Neuronal stem cell (in vitro differentiated cells): ENCODE results near the gene NSUN2.

Source experiments
- DNase-seq: peaks from one replicate; pipeline ENCODE4 v3.0.0-alpha.2; 2013; ENCODE audit warnings: low spot score
- H2AFZ ChIP-seq: one replicate; pipeline ENCODE4 v1.6.1; 2013; ENCODE audit warnings: mild to moderate bottlenecking, low read length, inconsistent platforms
- H2AK5ac ChIP-seq: 2 replicates; pipeline ENCODE4 v1.6.1; 2013; ENCODE audit warnings: low read depth, mild to moderate bottlenecking, inconsistent platforms, low read length, moderate library complexity, mixed read lengths
- H2BK120ac ChIP-seq: 2 replicates; pipeline ENCODE4 v1.6.1; 2013; ENCODE audit warnings: low read depth, mild to moderate bottlenecking, inconsistent platforms, low read length, moderate library complexity, mixed read lengths
- H2BK12ac ChIP-seq: one replicate; pipeline ENCODE4 v1.6.1; 2013; ENCODE audit warnings: low read length, inconsistent platforms
- H2BK15ac ChIP-seq: 2 replicates; pipeline ENCODE4 v1.6.1; 2013; ENCODE audit warnings: mild to moderate bottlenecking, low read length, inconsistent platforms, mixed read lengths
- H2BK5ac ChIP-seq: one replicate; pipeline ENCODE4 v1.6.1; 2013; ENCODE audit warnings: inconsistent platforms, mild to moderate bottlenecking, low read length, moderate library complexity
- H3K14ac ChIP-seq: one replicate; pipeline ENCODE4 v1.6.1; 2013; ENCODE audit warnings: low read length, inconsistent platforms
- H3K18ac ChIP-seq: 2 replicates; pipeline ENCODE4 v1.6.1; 2013; ENCODE audit warnings: low read length, inconsistent platforms
- H3K23ac ChIP-seq: 2 replicates; pipeline ENCODE4 v1.6.1; 2013; ENCODE audit warnings: low read depth, mild to moderate bottlenecking, mixed read lengths, low read length, inconsistent platforms; ENCODE audit not compliant: poor library complexity
- H3K27ac ChIP-seq: replicated peaks from 3 replicates; pipeline ENCODE4 v1.5.1; 2013; ENCODE audit warnings: low read length, inconsistent platforms
- H3K27me3 ChIP-seq, 3 experiments: 2 replicates each; pipeline ENCODE4 v1.6.1; 2013; ENCODE audit warnings: low read length in 3 of 3, mild to moderate bottlenecking in 2 of 3, inconsistent platforms in 1 of 3, low read depth in 1 of 3, mixed read lengths in 1 of 3, moderate library complexity in 1 of 3; ENCODE audit not compliant: control insufficient read depth in 3 of 3, insufficient read depth in 3 of 3
- H3K36me3 ChIP-seq, 2 donors: replicated peaks in 1 of 2; 2 replicates each; pipeline ENCODE4 v1.6.1; 2013; ENCODE audit warnings: low read length in 2 of 2; ENCODE audit not compliant: control insufficient read depth in 2 of 2, insufficient read depth in 2 of 2
- H3K4ac ChIP-seq: 2 replicates; pipeline ENCODE4 v1.6.1; 2013; ENCODE audit warnings: inconsistent platforms, mild to moderate bottlenecking, low read length, moderate library complexity
- H3K4me1 ChIP-seq, 2 donors: 1 replicate in 1 of 2; 2 replicates in 1 of 2; pipeline ENCODE4 v1.6.1; 2013; ENCODE audit warnings: low read length in 2 of 2, low read depth in 1 of 2; ENCODE audit not compliant: control insufficient read depth in 2 of 2, insufficient read depth in 1 of 2
- H3K4me2 ChIP-seq: one replicate; pipeline ENCODE4 v1.6.1; 2013; ENCODE audit warnings: mild to moderate bottlenecking, low read length, inconsistent platforms; ENCODE audit not compliant: insufficient read depth, poor library complexity, severe bottlenecking
- H3K4me3 ChIP-seq, 2 donors: 2 replicates each; pipeline ENCODE4 v1.5.1; 2013; ENCODE audit warnings: low read length in 2 of 2, mild to moderate bottlenecking in 2 of 2, inconsistent platforms in 1 of 2, moderate library complexity in 1 of 2
- H3K79me1 ChIP-seq: one replicate; pipeline ENCODE4 v1.6.1; 2013; ENCODE audit warnings: low read depth, mild to moderate bottlenecking, inconsistent platforms, low read length, moderate library complexity
- H3K9ac ChIP-seq: one replicate; pipeline ENCODE4 v1.6.1; 2013; ENCODE audit warnings: mild to moderate bottlenecking, low read depth, low read length, inconsistent platforms; ENCODE audit not compliant: poor library complexity
- H3K9me3 ChIP-seq, 2 donors: replicated peaks in 1 of 2; 2 replicates each; pipeline versions ENCODE3 to v1.6.1; 2013; ENCODE audit warnings: low read length in 2 of 2, mild to moderate bottlenecking in 2 of 2, inconsistent platforms in 1 of 2, low read depth in 1 of 2, mixed read lengths in 1 of 2, moderate library complexity in 1 of 2; ENCODE audit not compliant: control insufficient read depth in 2 of 2, insufficient read depth in 1 of 2
- H4K8ac ChIP-seq: one replicate; pipeline ENCODE4 v1.6.1; 2013; ENCODE audit warnings: low read depth, mild to moderate bottlenecking, inconsistent platforms, low read length, moderate library complexity
- H4K91ac ChIP-seq: one replicate; pipeline ENCODE4 v1.6.1; 2013; ENCODE audit warnings: low read length, low read depth, mild to moderate bottlenecking, inconsistent platforms; ENCODE audit not compliant: poor library complexity
- WGBS, 2 donors: extraction: QIAGEN DNeasy Blood & Tissue Kit; methylation state at CpG; one replicate each; pipeline ENCODE4 v1.1.7; 2013; ENCODE audit warnings: missing lambda C conversion rate in 2 of 2, mixed read lengths in 1 of 2; ENCODE audit not compliant: insufficient read length in 2 of 2, insufficient replicate concordance in 1 of 2; ENCODE audit errors: extremely low coverage in 2 of 2; 5-methylcytosine and 5-hydroxymethylcytosine counted together

NSUN2 gene

DNA sequence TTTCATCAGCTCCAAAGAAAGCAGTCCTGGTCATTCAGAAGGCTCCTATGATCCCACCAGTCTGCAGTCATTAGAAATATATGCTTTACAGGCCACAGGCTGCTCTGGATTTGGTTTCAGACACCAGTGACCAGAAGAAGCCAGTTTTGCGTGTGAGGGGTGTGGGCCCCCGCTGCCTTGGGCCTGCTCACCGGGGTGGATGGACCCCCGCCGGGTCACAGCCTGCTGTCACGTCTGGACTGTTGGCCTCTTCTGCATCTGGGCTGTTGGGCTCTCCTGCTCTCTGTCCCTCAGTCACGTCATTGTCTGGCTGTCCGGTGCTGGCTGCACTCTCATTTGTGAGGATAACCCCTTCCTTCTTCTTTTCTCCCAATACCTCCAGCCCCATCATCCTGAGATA lies 33.1 kb downstream of the NSUN2 start:
- Histone ChIP-seq H3K14ac (no peak overlapping the region), H4K8ac (no peak overlapping the region), H3K4me2 (no peak overlapping the region), H3K9ac (no peak overlapping the region), H2BK12ac (no peak overlapping the region), H3K27me3 (no peaks in the 10 kb centered on the region), H2AFZ (no peak overlapping the region), H3K79me1 (peaks cover 4% of the 10 kb centered on the region), H4K91ac (no peak overlapping the region), H3K18ac (no peak overlapping the region), H2AK5ac (no peak overlapping the region), H3K23ac (no peak overlapping the region), H2BK5ac (no peak overlapping the region), H3K27ac (no peak overlapping the region), H3K4me3 (no peak overlapping the region), H3K4ac (no peak overlapping the region), H2BK120ac (no peak overlapping the region), H3K9me3 (no peaks in the 10 kb centered on the region), H2BK15ac (no peak overlapping the region), H3K4me1 (no peaks in the 10 kb centered on the region), H3K36me3 (peaks cover 44 to 89% of the 10 kb centered on the region in 2 donors)
- no CpG with 5 or more reads among the region's 8 CpGs for WGBS, 2 donors
- no peak for DNase-seq

DNA sequence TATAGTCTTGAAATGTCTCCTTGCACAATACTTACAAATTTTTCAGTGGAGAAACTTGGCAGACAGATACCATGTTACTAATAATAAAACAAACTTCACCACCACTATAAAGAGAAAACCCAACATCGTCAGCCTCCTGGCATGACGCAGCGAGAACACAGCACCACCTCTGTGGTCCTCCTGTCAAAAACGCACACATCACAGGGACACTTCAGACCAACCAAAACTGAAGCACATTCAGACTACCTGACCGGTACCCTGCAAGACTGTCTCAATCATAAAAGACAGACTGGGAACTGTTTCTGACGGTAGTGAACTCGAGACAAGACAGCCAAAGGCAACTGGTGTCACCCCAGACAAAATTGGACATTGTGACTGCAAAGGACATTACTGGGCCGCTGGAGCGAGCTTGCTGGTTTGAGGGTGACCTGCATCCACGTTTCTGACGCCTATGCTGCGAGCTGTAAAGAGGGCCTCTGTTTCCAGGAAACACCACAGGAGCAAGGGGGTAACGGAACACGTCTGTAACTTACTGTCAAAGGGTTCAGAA lies 34.4 kb downstream of the NSUN2 start:
- no CpG with 5 or more reads among the region's 14 CpGs for WGBS, 2 donors
- Histone ChIP-seq H2BK15ac (no peak overlapping the region), H3K9ac (no peak overlapping the region), H3K4me1 (no peaks in the 10 kb centered on the region), H3K4me3 (no peak overlapping the region), H2BK120ac (no peak overlapping the region), H3K27ac (no peak overlapping the region), H3K27me3 (no peaks in the 10 kb centered on the region), H3K79me1 (peaks cover 4% of the 10 kb centered on the region), H3K23ac (no peak overlapping the region), H3K4ac (no peak overlapping the region), H2BK5ac (no peak overlapping the region), H3K9me3 (no peaks in the 10 kb centered on the region), H2AK5ac (no peak overlapping the region), H3K18ac (no peak overlapping the region), H2BK12ac (no peak overlapping the region), H3K14ac (no peak overlapping the region), H3K36me3 (peaks cover 32 to 76% of the 10 kb centered on the region in 2 donors), H4K8ac (no peak overlapping the region), H2AFZ (no peak overlapping the region), H3K4me2 (no peak overlapping the region), H4K91ac (no peak overlapping the region)
- DNase-seq = no peak

- no peak overlapping the region for H4K8ac ChIP-seq
- no peaks in the 10 kb centered on the region for H3K4me1 ChIP-seq
- no peak overlapping the region for H2BK12ac ChIP-seq
- H3K4me3 ChIP-seq = no peak overlapping the region
- H3K4me2 ChIP-seq = no peak overlapping the region
- H3K9ac ChIP-seq = no peak overlapping the region
- no peaks in the 10 kb centered on the region for H3K27me3 ChIP-seq
- no peak overlapping the region for H2AK5ac ChIP-seq
- no peak for DNase-seq
- H3K23ac ChIP-seq = no peak overlapping the region
- H3K4ac ChIP-seq = no peak overlapping the region
- H4K91ac ChIP-seq = no peak overlapping the region
- no peak overlapping the region for H2AFZ ChIP-seq
- H2BK15ac ChIP-seq = no peak overlapping the region
- H3K27ac ChIP-seq = no peak overlapping the region
- WGBS, 2 donors = no CpG with 5 or more reads among the region's 6 CpGs
- peaks cover 32 to 69% of the 10 kb centered on the region in 2 donors for H3K36me3 ChIP-seq
- H3K9me3 ChIP-seq = no peaks in the 10 kb centered on the region
- H2BK120ac ChIP-seq = no peak overlapping the region
- no peak overlapping the region for H3K14ac ChIP-seq
- H3K18ac ChIP-seq = no peak overlapping the region
- H3K79me1 ChIP-seq = peaks cover 4% of the 10 kb centered on the region
- no peak overlapping the region for H2BK5ac ChIP-seq
Measured at GRCh38 chr5:6597557-6597956, 35.3 kb downstream of the NSUN2 start.

GRCh38 chr5:6596388-6596787 lies 36.5 kb downstream of the NSUN2 start:
- Histone ChIP-seq H3K27ac (no peak overlapping the region), H2BK15ac (no peak overlapping the region), H2BK12ac (no peak overlapping the region), H2BK5ac (no peak overlapping the region), H4K91ac (no peak overlapping the region), H3K4ac (no peak overlapping the region), H3K27me3 (no peaks in the 10 kb centered on the region), H3K14ac (no peak overlapping the region), H3K4me2 (no peak overlapping the region), H3K36me3 (peaks cover 22 to 57% of the 10 kb centered on the region in 2 donors), H2AFZ (no peak overlapping the region), H4K8ac (no peak overlapping the region), H2BK120ac (no peak overlapping the region), H3K23ac (no peak overlapping the region), H2AK5ac (no peak overlapping the region), H3K4me3 (no peak overlapping the region), H3K9ac (no peak overlapping the region), H3K18ac (no peak overlapping the region), H3K4me1 (no peaks in the 10 kb centered on the region), H3K9me3 (no peaks in the 10 kb centered on the region), H3K79me1 (peaks cover 1% of the 10 kb centered on the region)
- DNase-seq = no peak
- WGBS, 2 donors = no CpG with 5 or more reads among the region's 5 CpGs
